GM23248 (cell line): ENCODE data around the gene LSAMP. TPM values are rescaled to one million over a fixed set of nuclear protein-coding genes. Genes with fewer than 3 reads are reported as not detected.

Source experiments
- DNase-seq: peaks from one replicate; pipeline ENCODE4 v3.0.0-alpha.2; 2015
- H2AFZ ChIP-seq: fragments of 200-600 bp; sonication (generic); 2 replicates; pipeline ENCODE4 v1.6.1; 2016; ENCODE audit warnings: antibody characterized with exemption
- H3F3A ChIP-seq: fragments of 200-600 bp; sonication (generic); 2 replicates; pipeline ENCODE4 v1.6.1; 2016; ENCODE audit warnings: mild to moderate bottlenecking, antibody characterized with exemption, mixed run types; ENCODE audit not compliant: insufficient read depth
- H3K27ac ChIP-seq: fragments of 200-600 bp; sonication (generic); 2 replicates; pipeline ENCODE4 v1.5.1; 2016; ENCODE audit warnings: mild to moderate bottlenecking
- H3K27me3 ChIP-seq: fragments of 200-600 bp; sonication (generic); replicated peaks from 2 replicates; pipeline ENCODE4 v1.6.1; 2016; ENCODE audit warnings: mild to moderate bottlenecking; ENCODE audit not compliant: insufficient read depth
- H3K36me3 ChIP-seq: fragments of 200-600 bp; sonication (generic); 2 replicates; pipeline ENCODE4 v1.6.1; 2016; ENCODE audit warnings: low read depth, mild to moderate bottlenecking
- H3K4me1 ChIP-seq: fragments of 200-600 bp; sonication (generic); 2 replicates; pipeline ENCODE4 v1.6.1; 2016; ENCODE audit warnings: mild to moderate bottlenecking; ENCODE audit not compliant: insufficient read depth
- H3K4me2 ChIP-seq: fragments of 200-600 bp; sonication (generic); one replicate; pipeline ENCODE4 v1.6.1; 2016; ENCODE audit warnings: mild to moderate bottlenecking; ENCODE audit not compliant: unreplicated experiment
- H3K4me3 ChIP-seq: fragments of 200-600 bp; sonication (generic); 2 replicates; pipeline ENCODE4 v1.5.1; 2016; ENCODE audit warnings: mild to moderate bottlenecking
- H3K79me2 ChIP-seq: fragments of 200-600 bp; sonication (generic); 2 replicates; pipeline ENCODE4 v1.6.1; 2016; ENCODE audit warnings: mild to moderate bottlenecking; ENCODE audit not compliant: insufficient read depth
- H3K9ac ChIP-seq: fragments of 200-600 bp; sonication (generic); 2 replicates; pipeline ENCODE4 v1.6.1; 2016; ENCODE audit warnings: mild to moderate bottlenecking
- H3K9me2 ChIP-seq: fragments of 200-600 bp; sonication (generic); 2 replicates; pipeline ENCODE4 v1.6.1; 2016; ENCODE audit warnings: mixed run types, mild to moderate bottlenecking, moderate library complexity; ENCODE audit not compliant: insufficient read depth
- H3K9me3 ChIP-seq: fragments of 200-600 bp; sonication (generic); one replicate; pipeline ENCODE4 v1.6.1; 2017; ENCODE audit warnings: low read depth
- H4K20me1 ChIP-seq: fragments of 200-600 bp; sonication (generic); 2 replicates; pipeline ENCODE4 v1.6.0; 2016; ENCODE audit not compliant: insufficient read depth
- EZH2 ChIP-seq: fragments of 200-600 bp; sonication (generic); IDR thresholded peaks from 2 replicates; pipeline ENCODE4 v1.6.1; 2018; ENCODE audit warnings: antibody characterized with exemption, mild to moderate bottlenecking; ENCODE audit not compliant: insufficient read depth, poor library complexity, severe bottlenecking
- EZH2phosphoT487 ChIP-seq: fragments of 200-600 bp; sonication (generic); IDR thresholded peaks from 2 replicates; pipeline ENCODE4 v1.6.1; 2018; ENCODE audit warnings: antibody characterized with exemption, moderate library complexity, mild to moderate bottlenecking, low read depth; ENCODE audit not compliant: insufficient read depth
- WGBS, 2 experiments: methylation state at CpG; one replicate each; pipeline ENCODE4 v1.1.6; 2015 to 2017; ENCODE audit warnings: low lambda C conversion rate in 2 of 2, low coverage in 1 of 2; ENCODE audit errors: missing lambda C conversion rate in 2 of 2; 5-methylcytosine and 5-hydroxymethylcytosine counted together
- in situ Hi-C: fragments of 300-500 bp; cut with MboI; formaldehyde crosslinking; loops from 2 replicates; pipeline ENCODE4 v1.15.0; 2020
- polyA plus RNA-seq: library from polyadenylated mRNA; unstranded; fragments of >200 nt; fragmentation: Nextera tagmentation; extraction: Ambion mirVana; gene quantifications from 2 replicates; pipeline ENCODE4 v1.2.1, GENCODE V29; 2016
- total RNA-seq: library from RNA; depleted of rRNA; stranded (reverse); fragments of >200 nt; shearing (Covaris generic); gene quantifications from 2 replicates; pipeline ENCODE4 v1.2.3, GENCODE V29; 2014

Gene LSAMP
- total and polyA plus RNA-seq, 2 experiments from 2014 or later: 4.5 to 9.3 TPM

GRCh38 chr3:116417151-116417550, 28.1 kb downstream of the LSAMP start:
- H3K27me3 ChIP-seq: no peaks in the 10 kb centered on the region
- no peaks in the 10 kb centered on the region for H3K4me1 ChIP-seq
- TF ChIP-seq EZH2phosphoT487: no peak
- no peak for TF ChIP-seq EZH2
- DNase-seq: no peak
- H3K9me2 ChIP-seq: no peaks in the 10 kb centered on the region
- no peaks in the 10 kb centered on the region for H3K36me3 ChIP-seq
- no peak overlapping the region for H3K9ac ChIP-seq
- WGBS, 2 experiments: 30 to 33% methylated on average over 1 of the region's 1 CpG
- H4K20me1 ChIP-seq: no peaks in the 10 kb centered on the region
- no peaks in the 10 kb centered on the region for H3F3A ChIP-seq
- in situ Hi-C loops: no loop called here
- H2AFZ ChIP-seq: no peak overlapping the region
- H3K27ac ChIP-seq: no peak overlapping the region
- H3K79me2 ChIP-seq: no peaks in the 10 kb centered on the region
- no peaks in the 10 kb centered on the region for H3K9me3 ChIP-seq
- no peak overlapping the region for H3K4me3 ChIP-seq
- no peak overlapping the region for H3K4me2 ChIP-seq

GRCh38 chr3:116413319-116413718, 32.0 kb downstream of the LSAMP start:
- Histone ChIP-seq H3K4me1 (no peaks in the 10 kb centered on the region), H3F3A (no peaks in the 10 kb centered on the region), H3K4me3 (no peak overlapping the region), H3K9ac (no peak overlapping the region), H3K4me2 (no peak overlapping the region), H3K27me3 (no peaks in the 10 kb centered on the region), H3K79me2 (no peaks in the 10 kb centered on the region), H3K9me3 (no peaks in the 10 kb centered on the region), H3K27ac (no peak overlapping the region), H4K20me1 (no peaks in the 10 kb centered on the region), H3K36me3 (no peaks in the 10 kb centered on the region), H3K9me2 (no peaks in the 10 kb centered on the region), H2AFZ (no peak overlapping the region)
- no peak for TF ChIP-seq EZH2
- no peak for TF ChIP-seq EZH2phosphoT487
- peak; percentile 7 for DNase-seq
- WGBS, 2 experiments: 50 to 66% methylated on average over 2 of the region's 2 CpGs
- in situ Hi-C loops: no loop called here

DNA sequence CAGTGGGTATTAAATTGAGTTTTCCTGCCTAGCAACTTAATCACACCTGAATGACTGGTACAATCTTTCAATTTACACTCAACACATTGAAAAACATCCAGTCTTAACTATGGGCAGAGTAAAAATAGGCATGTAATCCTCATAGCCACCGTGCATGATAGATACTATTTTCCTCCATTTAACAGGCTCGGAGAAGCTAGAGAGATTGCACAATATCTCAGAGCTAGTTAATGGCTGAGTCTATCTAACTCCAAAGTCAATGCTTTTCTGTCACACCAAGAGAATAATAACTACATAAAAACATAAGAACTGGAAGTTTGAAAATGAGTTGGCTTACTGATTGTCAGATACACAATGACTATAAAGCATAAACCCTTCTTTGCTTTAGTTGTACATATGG, 36.8 kb downstream of the LSAMP start:
- no peak overlapping the region for H2AFZ ChIP-seq
- H3K9ac ChIP-seq: no peak overlapping the region
- no peak for TF ChIP-seq EZH2
- no peak for TF ChIP-seq EZH2phosphoT487
- 59 to 65% methylated on average over 2 of the region's 2 CpGs for WGBS, 2 experiments
- H3K9me3 ChIP-seq: no peaks in the 10 kb centered on the region
- H3K36me3 ChIP-seq: no peaks in the 10 kb centered on the region
- no peaks in the 10 kb centered on the region for H3K27me3 ChIP-seq
- no peak overlapping the region for H3K27ac ChIP-seq
- H3K9me2 ChIP-seq: no peaks in the 10 kb centered on the region
- no peaks in the 10 kb centered on the region for H3K79me2 ChIP-seq
- in situ Hi-C loops: no loop called here
- DNase-seq: no peak
- no peak overlapping the region for H3K4me3 ChIP-seq
- H3K4me2 ChIP-seq: no peak overlapping the region
- no peaks in the 10 kb centered on the region for H3F3A ChIP-seq
- H4K20me1 ChIP-seq: no peaks in the 10 kb centered on the region
- H3K4me1 ChIP-seq: no peaks in the 10 kb centered on the region

DNA sequence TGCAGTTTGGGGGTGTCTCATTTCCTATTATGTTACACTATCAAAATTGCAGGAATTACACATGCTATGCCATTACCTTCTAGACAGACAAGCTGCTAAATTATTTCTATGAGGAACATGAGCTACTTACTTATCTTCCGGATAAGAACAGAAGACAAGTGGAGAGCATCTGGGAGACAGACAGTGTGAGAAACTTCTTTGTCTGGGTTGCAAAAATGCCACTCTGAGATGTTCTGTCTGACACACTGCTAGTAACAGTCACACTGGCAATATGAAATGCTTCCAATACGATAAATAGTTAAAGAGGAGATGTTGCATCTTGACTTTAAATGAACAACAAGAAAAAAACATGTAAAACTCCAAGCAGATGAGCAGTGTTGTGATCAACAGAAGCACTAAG, 40.1 kb downstream of the LSAMP start:
- Histone ChIP-seq H3K27ac (no peak overlapping the region), H3K79me2 (no peaks in the 10 kb centered on the region), H3K9ac (no peak overlapping the region), H3K4me3 (no peak overlapping the region), H2AFZ (no peak overlapping the region), H3K4me2 (no peak overlapping the region), H3K27me3 (no peaks in the 10 kb centered on the region), H3F3A (no peaks in the 10 kb centered on the region), H4K20me1 (no peaks in the 10 kb centered on the region), H3K36me3 (no peaks in the 10 kb centered on the region), H3K9me2 (no peaks in the 10 kb centered on the region), H3K4me1 (no peaks in the 10 kb centered on the region), H3K9me3 (no peaks in the 10 kb centered on the region)
- no peak for DNase-seq
- in situ Hi-C loops: no loop called here
- TF ChIP-seq EZH2 (no peak), EZH2phosphoT487 (no peak)
- 35 to 38% methylated on average over 2 of the region's 2 CpGs for WGBS, 2 experiments

DNA sequence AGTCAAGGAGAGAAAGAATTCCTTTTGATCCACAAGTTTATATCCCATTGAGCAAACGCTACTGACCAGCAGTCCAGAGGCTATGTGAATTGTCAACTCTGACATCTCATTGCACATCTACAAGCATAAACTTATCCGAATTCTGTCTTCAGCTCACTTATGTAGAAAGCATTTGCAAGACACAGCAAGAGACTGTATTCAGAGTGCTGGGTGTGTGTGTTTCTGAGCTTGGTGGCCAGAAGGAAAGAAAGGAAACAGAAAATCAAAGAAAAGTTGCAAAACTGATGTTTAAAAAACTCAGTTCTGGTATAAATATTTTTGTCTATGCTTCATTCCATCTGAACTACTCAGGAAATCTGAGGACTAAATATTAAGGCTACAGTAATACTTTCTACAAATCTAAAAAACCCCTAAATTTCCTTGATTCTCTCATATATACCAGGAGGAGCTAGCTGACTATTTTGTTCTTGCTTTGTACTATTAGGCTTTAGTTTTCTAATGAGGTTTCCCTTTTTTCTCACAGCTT, 45.5 kb downstream of the LSAMP start:
- in situ Hi-C loops: no loop called here
- Histone ChIP-seq H3F3A (no peaks in the 10 kb centered on the region), H3K27me3 (no peaks in the 10 kb centered on the region), H3K9me3 (no peaks in the 10 kb centered on the region), H3K9ac (no peak overlapping the region), H4K20me1 (no peaks in the 10 kb centered on the region), H3K27ac (no peak overlapping the region), H3K79me2 (no peaks in the 10 kb centered on the region), H3K4me2 (no peak overlapping the region), H3K36me3 (no peaks in the 10 kb centered on the region), H3K9me2 (no peaks in the 10 kb centered on the region), H3K4me3 (no peak overlapping the region), H3K4me1 (no peaks in the 10 kb centered on the region), H2AFZ (no peak overlapping the region)
- TF ChIP-seq EZH2: no peak
- TF ChIP-seq EZH2phosphoT487: no peak
- no peak for DNase-seq
- 24 to 25% methylated on average over 2 of the region's 2 CpGs for WGBS, 2 experiments
